Endothelial cell of umbilical vein (primary cell): ENCODE data around the gene CMSS1. TPM values are rescaled to one million over a fixed set of nuclear protein-coding genes. Genes with fewer than 3 reads are reported as not detected.

ENCODE experiments used
- BruUV-seq: library from RNA; stranded (reverse); fragments of 400-500 nt; replicated peaks from 2 replicates; lab custom pipeline; 2021; lab: Mats Ljungman, UMichigan
- CTCF ChIA-PET: fragments of 300-600, 350-600 bp; sonication (Branson Sonifier 250); formaldehyde crosslinking; loops from one replicate; lab custom pipeline; 2021; ENCODE audit warnings: antibody characterized with exemption, inconsistent platforms; lab: Charles Lee
- POLR2A ChIA-PET: fragments of 300-600, 350-600 bp; sonication (Branson Sonifier 250); formaldehyde crosslinking; loops from one replicate; lab custom pipeline; 2021; ENCODE audit warnings: antibody characterized with exemption, inconsistent platforms; lab: Charles Lee
- DNase-seq: peaks from one replicate; pipeline ENCODE4 v3.0.0-alpha.2; 2011; ENCODE audit warnings: low read depth, low spot score
- FAIRE-seq: peaks from 2 replicates; lab custom pipeline; 2011; peaks lifted over from hg19 to GRCh38; lab: Jason Lieb, UNC
- H2AFZ ChIP-seq: 2 replicates; pipeline ENCODE4 v1.6.0; 2012; ENCODE audit warnings: low read depth, low read length, control low read depth, inconsistent platforms
- H3K27ac ChIP-seq: 2 replicates; pipeline ENCODE4 v1.5.1; 2011; ENCODE audit warnings: low read depth, mild to moderate bottlenecking, control low read depth, low read length, moderate library complexity; ENCODE audit not compliant: insufficient read depth
- H3K27me3 ChIP-seq, 2 experiments: 2 replicates each; pipeline versions ENCODE4 v1.6.0 to v1.6.1; 2011; ENCODE audit warnings: low read length in 2 of 2, mixed read lengths in 1 of 2; ENCODE audit not compliant: control insufficient read depth in 2 of 2, insufficient read depth in 2 of 2
- H3K36me3 ChIP-seq, 2 experiments: 2 replicates in 1 of 2; 3 replicates in 1 of 2; pipeline ENCODE4 v1.5.1; 2011; ENCODE audit warnings: low read length in 2 of 2, mild to moderate bottlenecking in 1 of 2, moderate library complexity in 1 of 2; ENCODE audit not compliant: control insufficient read depth in 2 of 2, insufficient read depth in 2 of 2; ENCODE audit errors: extremely low read depth in 1 of 2
- H3K4me1 ChIP-seq: 3 replicates; pipeline ENCODE4 v1.5.1; 2011; ENCODE audit warnings: mild to moderate bottlenecking, low read length; ENCODE audit not compliant: control insufficient read depth, insufficient read depth; ENCODE audit errors: extremely low read depth
- H3K4me2 ChIP-seq: 2 replicates; pipeline ENCODE4 v1.6.1; 2011; ENCODE audit warnings: low read length, control low read depth, mixed read lengths; ENCODE audit not compliant: insufficient read depth
- H3K4me3 ChIP-seq, 3 experiments: fragments of 200-600 bp in 1 of 3; sonication (generic), shearing (Covaris generic) in 1 of 3; replicated peaks in 1 of 3; 2 replicates each; pipeline ENCODE4 v1.5.1; 2011 to 2016; ENCODE audit warnings: control low read depth in 3 of 3, low read length in 3 of 3, mild to moderate bottlenecking in 2 of 3, inconsistent platforms in 1 of 3, low read depth in 1 of 3, moderate library complexity in 1 of 3; ENCODE audit not compliant: insufficient read depth in 1 of 3
- H3K79me2 ChIP-seq: 2 replicates; pipeline ENCODE4 v1.6.0; 2012; ENCODE audit warnings: low read length, inconsistent platforms; ENCODE audit not compliant: control insufficient read depth, insufficient read depth
- H3K9ac ChIP-seq: replicated peaks from 2 replicates; pipeline ENCODE3; 2011; ENCODE audit warnings: low read length, control low read depth; ENCODE audit not compliant: insufficient read depth; ENCODE audit errors: extremely low read depth
- H3K9me1 ChIP-seq: replicated peaks from 3 replicates; pipeline ENCODE4 v1.6.0; 2011; ENCODE audit warnings: mild to moderate bottlenecking, low read length; ENCODE audit not compliant: control insufficient read depth, insufficient read depth; ENCODE audit errors: extremely low read depth
- H3K9me3 ChIP-seq: replicated peaks from 2 replicates; pipeline ENCODE4 v1.5.1; 2012; ENCODE audit warnings: low read length, inconsistent platforms; ENCODE audit not compliant: control insufficient read depth, insufficient read depth
- H4K20me1 ChIP-seq: replicated peaks from 2 replicates; pipeline ENCODE3; 2011; ENCODE audit warnings: mild to moderate bottlenecking, low read length; ENCODE audit not compliant: control insufficient read depth, insufficient read depth; ENCODE audit errors: extremely low read depth
- CTCF ChIP-seq, 2 donors: IDR thresholded peaks; 1 replicate in 1 of 2; 2 replicates in 1 of 2; pipeline ENCODE4 v1.5.1; 2011; ENCODE audit warnings: low read length in 2 of 2, mild to moderate bottlenecking in 2 of 2, moderate library complexity in 2 of 2, control low read depth in 1 of 2, inconsistent platforms in 1 of 2, low read depth in 1 of 2; ENCODE audit not compliant: insufficient read depth in 1 of 2; ENCODE audit errors: extremely low read depth in 1 of 2
- EZH2 ChIP-seq: IDR thresholded peaks from 2 replicates; pipeline ENCODE4 v1.6.1; 2012; ENCODE audit warnings: borderline replicate concordance, low read depth, mild to moderate bottlenecking, moderate library complexity, low read length, inconsistent platforms; ENCODE audit not compliant: severe bottlenecking
- FOS ChIP-seq: IDR thresholded peaks from 2 replicates; pipeline ENCODE4 v1.6.1; 2011; ENCODE audit warnings: mild to moderate bottlenecking, low read length, moderate library complexity, borderline replicate concordance; ENCODE audit not compliant: insufficient read depth
- GATA2 ChIP-seq: IDR thresholded peaks from 2 replicates; pipeline ENCODE4 v1.7.0; 2011; ENCODE audit warnings: low read depth, mild to moderate bottlenecking, moderate library complexity, mixed read lengths, low read length; ENCODE audit not compliant: insufficient read length, insufficient read depth
- JUN ChIP-seq: IDR thresholded peaks from 2 replicates; pipeline ENCODE4 v1.6.1; 2011; ENCODE audit warnings: borderline replicate concordance, low read depth; ENCODE audit not compliant: insufficient read length, insufficient read depth
- MAX ChIP-seq: IDR thresholded peaks from 2 replicates; pipeline ENCODE4 v1.6.1; 2011; ENCODE audit not compliant: insufficient read depth, insufficient read length
- MYC ChIP-seq: IDR thresholded peaks from one replicate; pipeline ENCODE4 v1.6.1; 2011; ENCODE audit warnings: mild to moderate bottlenecking, low read depth, low read length
- POLR2A ChIP-seq: IDR thresholded peaks from 2 replicates; pipeline ENCODE4 v1.6.1; 2012; ENCODE audit warnings: low read depth, mild to moderate bottlenecking, control low read depth, low read length
- POLR2AphosphoS5 ChIP-seq: IDR thresholded peaks from 2 replicates; pipeline ENCODE4 v1.6.1; 2012; ENCODE audit warnings: low read depth, mild to moderate bottlenecking, control low read depth, low read length, moderate library complexity; ENCODE audit not compliant: insufficient read depth
- dilution Hi-C: fragments of 300-500 bp; cut with MboI; formaldehyde crosslinking; loops from one replicate; pipeline ENCODE4 v1.15.0; 2019; ENCODE audit warnings: low sequenced_read_pairs; ENCODE audit not compliant: extremely low pct_ligation_motif_present
- intact Hi-C: fragments of 100-400 bp; cut with micrococcal nuclease; formaldehyde crosslinking; loops from one replicate; pipeline ENCODE4 v1.10.0; 2022
- polyA plus RNA-seq, 4 experiments: library from polyadenylated mRNA; depleted of rRNA in 3 of 4; stranded (reverse) in 3 of 4; unstranded in 1 of 4; fragments of >200 nt; gene quantifications; 2 replicates each; pipeline versions ENCODE4 v1.2.1 to v1.2.3, GENCODE V29; 2011 to 2012; ENCODE audit warnings: missing spikeins in 1 of 4
- total RNA-seq: library from RNA; stranded (reverse); gene quantifications from 2 replicates; pipeline ENCODE4 v1.2.3, GENCODE V29; 2021

CMSS1 gene
- total and polyA plus RNA-seq, 2 donors (not counting 3 experiments of a cell fraction or from before 2014, with no cell fraction given) = 9.7 to 60.6 TPM

- Histone ChIP-seq H3K4me2 (no peak overlapping the region), H3K9me1 (no peaks in the 10 kb centered on the region), H2AFZ (no peak overlapping the region), H3K36me3 (no peaks in the 10 kb centered on the region), H3K27ac (no peak overlapping the region), H3K9ac (no peak overlapping the region), H3K4me1 (peaks cover 4% of the 10 kb centered on the region), H4K20me1 (no peaks in the 10 kb centered on the region), H3K79me2 (no peaks in the 10 kb centered on the region), H3K9me3 (no peaks in the 10 kb centered on the region), H3K27me3 (no peaks in the 10 kb centered on the region), H3K4me3 (no peak overlapping the region)
- dilution Hi-C loops (no loop called here), intact Hi-C loops (no loop called here)
- ChIA-PET POLR2A (no interaction called here), CTCF (no interaction called here)
- TF ChIP-seq FOS (no peak), POLR2AphosphoS5 (no peak), EZH2 (no peak), GATA2 (no peak), JUN (no peak), POLR2A (no peak), CTCF (IDR thresholded peaks at IDR 0.05; ENCODE audit: extremely low read depth in 1 of 2, insufficient read depth in 1 of 2, low read depth in 1 of 2, low read length in 2 of 2) (no peak), MYC (no peak), MAX (no peak)
- no peak for FAIRE-seq
- BruUV-seq = no TSS peak
- DNase-seq = no peak
Measured at GRCh38 chr3:99966662-99967416, 149.2 kb downstream of the CMSS1 start.
